Neural crest cell (in vitro differentiated cells): ENCODE results near the gene DGKD. TPM values are rescaled to one million over a fixed set of nuclear protein-coding genes. Genes with fewer than 3 reads are reported as not detected.

Experiments used
- DNase-seq: peaks from one replicate; pipeline ENCODE4 v3.0.0; 2021; ENCODE audit warnings: low read depth, mixed read lengths, low spot score
- H3K27ac Mint-ChIP-seq: one replicate; pipeline ENCODE4 v1.8.0; 2021; ENCODE audit warnings: mild to moderate bottlenecking, mixed read lengths; ENCODE audit not compliant: unreplicated experiment
- H3K27me3 Mint-ChIP-seq: 2 replicates; pipeline ENCODE4 v1.8.0; 2021; ENCODE audit warnings: low read depth, mild to moderate bottlenecking, mixed read lengths
- H3K36me3 Mint-ChIP-seq: 2 replicates; pipeline ENCODE4 v1.8.0; 2021; ENCODE audit warnings: low read depth, mild to moderate bottlenecking, mixed read lengths
- H3K4me1 Mint-ChIP-seq: 2 replicates; pipeline ENCODE4 v1.8.0; 2021; ENCODE audit warnings: mixed read lengths
- H3K4me3 Mint-ChIP-seq: one replicate; pipeline ENCODE4 v1.8.0; 2021; ENCODE audit warnings: mild to moderate bottlenecking, mixed read lengths
- H3K9me3 Mint-ChIP-seq: 2 replicates; pipeline ENCODE4 v1.8.0; 2021; ENCODE audit warnings: mixed read lengths
- total RNA-seq: library from RNA; stranded (reverse); gene quantifications from 2 replicates; pipeline ENCODE4 v1.2.1, GENCODE V29; 2021
- TF ChIP-seq, protein P1 (sequence below): fragments of 200-600 bp; sonication (generic); conservative IDR thresholded peaks from 2 replicates; pipeline ENCODE4 v1.5.0; 2021; ENCODE audit warnings: antibody characterized with exemption, mild to moderate bottlenecking

Gene DGKD
- total RNA-seq, 1 donor from 2014 or later, result 48.7 TPM

GRCh38 chr2:233479616-233480489, 125.6 kb downstream of the DGKD start:
- Mint-ChIP-seq H3K9me3 (peaks cover 3% of the 10 kb centered on the region), H3K27me3 (no peaks in the 10 kb centered on the region), H3K4me1 (peaks cover 11% of the 10 kb centered on the region), H3K4me3 (no peak overlapping the region), H3K36me3 (peaks cover 20% of the 10 kb centered on the region), H3K27ac (no peak overlapping the region)
- TF ChIP-seq, protein P1, sequence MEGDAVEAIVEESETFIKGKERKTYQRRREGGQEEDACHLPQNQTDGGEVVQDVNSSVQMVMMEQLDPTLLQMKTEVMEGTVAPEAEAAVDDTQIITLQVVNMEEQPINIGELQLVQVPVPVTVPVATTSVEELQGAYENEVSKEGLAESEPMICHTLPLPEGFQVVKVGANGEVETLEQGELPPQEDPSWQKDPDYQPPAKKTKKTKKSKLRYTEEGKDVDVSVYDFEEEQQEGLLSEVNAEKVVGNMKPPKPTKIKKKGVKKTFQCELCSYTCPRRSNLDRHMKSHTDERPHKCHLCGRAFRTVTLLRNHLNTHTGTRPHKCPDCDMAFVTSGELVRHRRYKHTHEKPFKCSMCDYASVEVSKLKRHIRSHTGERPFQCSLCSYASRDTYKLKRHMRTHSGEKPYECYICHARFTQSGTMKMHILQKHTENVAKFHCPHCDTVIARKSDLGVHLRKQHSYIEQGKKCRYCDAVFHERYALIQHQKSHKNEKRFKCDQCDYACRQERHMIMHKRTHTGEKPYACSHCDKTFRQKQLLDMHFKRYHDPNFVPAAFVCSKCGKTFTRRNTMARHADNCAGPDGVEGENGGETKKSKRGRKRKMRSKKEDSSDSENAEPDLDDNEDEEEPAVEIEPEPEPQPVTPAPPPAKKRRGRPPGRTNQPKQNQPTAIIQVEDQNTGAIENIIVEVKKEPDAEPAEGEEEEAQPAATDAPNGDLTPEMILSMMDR, result no peak
- no peak for DNase-seq

DNA sequence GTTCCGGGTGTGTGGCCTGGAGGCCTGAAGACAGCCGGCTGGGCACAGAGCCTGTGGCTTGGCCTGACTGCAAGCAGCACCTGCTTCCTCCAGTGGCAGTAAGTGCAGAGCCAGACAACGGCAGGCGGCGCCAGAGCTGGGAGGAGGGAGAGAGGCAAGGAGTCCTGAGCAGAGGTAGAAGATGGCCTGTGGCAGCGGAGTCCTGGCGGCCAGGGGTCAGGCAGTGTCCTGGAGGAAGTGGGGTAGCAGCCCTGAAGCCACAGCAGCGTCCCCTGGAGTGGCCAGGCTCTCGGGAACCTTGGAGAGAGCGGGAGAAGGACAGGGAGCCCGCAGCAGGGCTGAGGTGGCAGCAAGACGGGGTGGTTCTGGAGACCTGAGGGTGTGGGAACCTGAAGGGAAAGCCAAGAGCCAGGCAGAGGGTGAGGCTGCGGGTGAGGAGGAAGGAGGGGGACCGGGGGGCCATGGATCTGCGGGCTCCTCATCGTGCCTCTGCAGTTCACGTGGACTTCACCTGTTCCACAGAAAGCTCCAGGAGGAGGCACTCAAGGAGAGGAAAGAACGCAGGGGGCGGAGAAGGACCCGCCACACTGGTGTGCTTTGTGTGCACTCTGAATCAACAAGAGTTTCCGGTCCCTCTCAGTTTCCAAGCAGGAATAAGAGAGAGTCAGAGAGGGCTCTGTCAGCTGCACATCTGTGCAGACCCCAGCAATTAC, 126.4 kb downstream of the DGKD start:
- no peak overlapping the region for H3K4me3 Mint-ChIP-seq
- TF ChIP-seq, protein P1, result no peak
- peaks cover 25% of the 10 kb centered on the region for H3K36me3 Mint-ChIP-seq
- DNase-seq, result no peak
- no peaks in the 10 kb centered on the region for H3K27me3 Mint-ChIP-seq
- H3K4me1 Mint-ChIP-seq, result peaks cover 11% of the 10 kb centered on the region
- peak overlapping the region; percentile 50 for H3K27ac Mint-ChIP-seq
- peaks cover 3% of the 10 kb centered on the region for H3K9me3 Mint-ChIP-seq

GRCh38 chr2:233481368-233482142, 127.3 kb downstream of the DGKD start:
- TF ChIP-seq, protein P1, result no peak
- H3K27me3 Mint-ChIP-seq, result no peaks in the 10 kb centered on the region
- no peak for DNase-seq
- peaks cover 17% of the 10 kb centered on the region for H3K4me1 Mint-ChIP-seq
- H3K9me3 Mint-ChIP-seq, result peaks cover 3% of the 10 kb centered on the region
- peaks cover 25% of the 10 kb centered on the region for H3K36me3 Mint-ChIP-seq
- no peak overlapping the region for H3K4me3 Mint-ChIP-seq
- peak overlapping the region; percentile 50 for H3K27ac Mint-ChIP-seq

- Mint-ChIP-seq H3K27me3 (no peaks in the 10 kb centered on the region), H3K27ac (no peak overlapping the region), H3K4me3 (no peak overlapping the region), H3K9me3 (peaks cover 3% of the 10 kb centered on the region), H3K4me1 (peaks cover 19% of the 10 kb centered on the region), H3K36me3 (peaks cover 25% of the 10 kb centered on the region)
- no peak for DNase-seq
- TF ChIP-seq, protein P1, result no peak
These were observed 128.3 kb downstream of the DGKD start for GRCh38 chr2:233482616-233483015.

GRCh38 chr2:233485726-233486125, 131.4 kb downstream of the DGKD start:
- Mint-ChIP-seq H3K4me1 (peaks cover 16% of the 10 kb centered on the region), H3K27ac (no peak overlapping the region), H3K27me3 (no peaks in the 10 kb centered on the region), H3K36me3 (peaks cover 25% of the 10 kb centered on the region), H3K4me3 (no peak overlapping the region), H3K9me3 (peaks cover 3% of the 10 kb centered on the region)
- TF ChIP-seq, protein P1, result no peak
- DNase-seq, result no peak
